Body of pancreas (tissue), 4 donors: ENCODE results near the gene HOXB1.

Experiments
- CTCF ChIP-seq, 7 experiments: fragments of 450-650 bp in 4 of 7; fragments of 200-600 bp in 3 of 7; sonication (generic) in 3 of 7; IDR thresholded peaks; one replicate each; pipeline ENCODE4 v1.5.1; 2016 to 2019; ENCODE audit warnings: antibody characterized with exemption in 7 of 7
- POLR2A ChIP-seq, 3 donors: fragments of 450-650 bp; IDR thresholded peaks; one replicate each; pipeline ENCODE4 v1.6.1; 2016; ENCODE audit warnings: antibody characterized with exemption in 3 of 3, mild to moderate bottlenecking in 2 of 3

DNA sequence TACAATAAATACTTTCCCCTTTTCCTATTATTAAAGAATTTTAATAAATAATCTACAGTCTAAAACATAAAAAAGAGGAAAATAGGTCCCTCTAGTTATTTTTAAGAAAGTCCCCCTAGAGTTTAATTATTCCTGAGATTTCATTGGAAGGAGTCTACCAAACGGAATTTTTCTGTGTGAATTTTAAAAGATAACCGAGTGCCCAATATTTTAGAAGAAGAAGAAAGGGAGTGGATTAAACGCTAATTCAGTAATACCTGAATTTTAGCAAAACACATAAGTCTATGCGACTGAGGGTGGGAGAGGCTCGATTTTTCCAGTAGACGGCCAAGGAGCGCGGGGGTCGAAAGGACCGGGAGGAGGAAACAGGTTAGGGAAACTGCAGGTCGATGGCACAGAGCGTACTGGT lies 11.9 kb upstream of the HOXB1 start:
- TF ChIP-seq POLR2A (IDR thresholded peaks at IDR 0.05) (no peak), CTCF (IDR thresholded peaks at IDR 0.05) (no peak)
